GM12891 (cell line): Measurements from ENCODE around the gene POLR2E.

Experiments used
- DNase-seq: peaks from one replicate; pipeline ENCODE4 v3.0.0; 2011; ENCODE audit warnings: low spot score; ENCODE audit not compliant: insufficient read length
- FAIRE-seq: peaks from 2 replicates; lab custom pipeline; 2011; peaks lifted over from hg19 to GRCh38; lab: Jason Lieb, UNC
- PAX5 ChIP-seq: IDR thresholded peaks from 2 replicates; pipeline ENCODE4 v1.6.1; 2011; ENCODE audit warnings: low read length, moderate library complexity, mild to moderate bottlenecking; ENCODE audit not compliant: insufficient read depth, severe bottlenecking
- POLR2A ChIP-seq: IDR thresholded peaks from 2 replicates; pipeline ENCODE4 v1.6.1; 2011; ENCODE audit warnings: low read depth, low read length, control low read depth
- POLR2AphosphoS5 ChIP-seq: IDR thresholded peaks from 2 replicates; pipeline ENCODE4 v1.6.1; 2011; ENCODE audit warnings: low read depth, low read length, control low read depth
- POU2F2 ChIP-seq: IDR thresholded peaks from 2 replicates; pipeline ENCODE4 v1.6.1; 2011; ENCODE audit warnings: low read depth, mild to moderate bottlenecking, control low read depth, low read length, moderate library complexity
- SPI1 ChIP-seq: IDR thresholded peaks from 2 replicates; pipeline ENCODE4 v1.6.1; 2011; ENCODE audit warnings: low read depth, low read length, control low read depth
- TAF1 ChIP-seq: IDR thresholded peaks from 2 replicates; pipeline ENCODE4 v1.6.1; 2011; ENCODE audit warnings: low read depth, low read length, control low read depth

POLR2E gene

DNA sequence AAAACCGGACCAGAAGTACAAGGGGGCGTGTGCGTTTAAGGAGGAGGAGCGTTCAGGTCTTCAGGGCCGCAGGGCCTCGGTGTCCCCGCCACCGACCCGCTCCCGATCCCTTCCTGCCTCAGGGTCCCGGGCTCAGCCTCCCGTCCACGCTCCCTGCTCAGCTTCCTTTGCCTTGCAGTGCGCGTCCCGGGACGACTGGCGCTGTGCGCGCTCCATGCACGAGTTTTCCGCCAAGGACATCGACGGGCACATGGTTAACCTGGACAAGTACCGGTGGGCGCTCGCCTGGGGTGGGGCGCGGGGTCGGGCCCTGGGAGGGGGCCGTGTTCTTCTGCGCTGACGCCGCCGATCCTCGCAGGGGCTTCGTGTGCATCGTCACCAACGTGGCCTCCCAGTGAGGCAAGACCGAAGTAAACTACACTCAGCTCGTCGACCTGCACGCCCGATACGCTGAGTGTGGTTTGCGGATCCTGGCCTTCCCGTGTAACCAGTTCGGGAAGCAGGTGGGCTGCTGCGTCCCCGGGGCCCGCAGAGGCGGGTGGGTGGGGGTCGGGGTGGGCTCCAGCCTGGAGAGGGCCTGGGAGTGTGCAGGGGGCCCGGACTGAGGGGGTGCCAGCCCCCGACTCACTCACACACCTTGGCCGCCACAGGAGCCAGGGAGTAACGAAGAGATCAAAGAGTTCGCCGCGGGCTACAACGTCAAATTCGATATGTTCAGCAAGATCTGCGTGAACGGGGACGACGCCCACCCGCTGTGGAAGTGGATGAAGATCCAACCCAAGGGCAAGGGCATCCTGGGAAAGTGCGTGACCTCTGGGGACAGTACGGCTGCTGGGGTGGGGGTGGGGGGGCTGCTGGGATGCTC, 10.1 kb upstream of the POLR2E start:
- 0 out of 2 replicates have a peak, but pooled peaks have one; percentile 31 for TF ChIP-seq POU2F2
- no peak for TF ChIP-seq TAF1
- no peak for TF ChIP-seq SPI1
- TF ChIP-seq POLR2A: no peak
- TF ChIP-seq PAX5: no peak
- TF ChIP-seq POLR2AphosphoS5: no peak
- DNase-seq: peak; percentile 62

GRCh38 chr19:1104311-1105007, 9.3 kb upstream of the POLR2E start:
- peak; percentile 91 for DNase-seq
- TF ChIP-seq TAF1 (no peak), POLR2AphosphoS5 (no peak), POU2F2 (no peak), PAX5 (no peak), SPI1 (no peak), POLR2A (no peak)
- peak; percentile 91 for FAIRE-seq

More for the DNA sequence above, 10.1 kb upstream of the POLR2E start:
- no peak for FAIRE-seq

DNA sequence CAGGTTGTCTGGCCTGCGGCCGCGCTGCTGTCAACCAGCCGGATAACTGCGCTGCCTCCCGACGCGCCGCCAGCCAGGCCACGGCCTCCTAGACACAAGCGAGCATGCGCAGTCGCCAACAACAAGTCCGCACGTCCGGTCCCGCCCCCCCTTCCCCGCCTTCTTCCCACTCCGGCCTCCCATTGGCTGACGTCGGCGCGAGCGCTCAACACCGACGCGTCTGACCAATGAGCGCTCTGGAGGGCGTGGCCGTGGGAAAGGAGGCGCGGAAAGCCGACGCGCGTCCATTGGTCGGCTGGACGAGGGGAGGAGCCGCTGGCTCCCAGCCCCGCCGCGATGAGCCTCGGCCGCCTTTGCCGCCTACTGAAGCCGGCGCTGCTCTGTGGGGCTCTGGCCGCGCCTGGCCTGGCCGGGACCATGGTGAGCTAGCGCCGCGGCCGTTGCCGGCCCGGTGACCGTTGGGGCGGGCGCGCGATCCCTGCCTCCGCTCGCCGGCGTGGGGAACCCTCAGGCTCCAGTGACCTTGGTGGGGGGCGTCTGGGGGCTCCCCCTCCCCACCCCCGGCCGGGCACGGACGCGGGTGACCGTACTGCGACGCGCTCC, 8.6 kb upstream of the POLR2E start, which contains the start of gene GPX4:
Gene GPX4 (plus strand): TSS at position 287 of the 603 bp plus-strand sequence. CDS start 50 bp downstream, at position 337.
- TF ChIP-seq TAF1: peak; percentile 77
- peak; percentile 96 for TF ChIP-seq POLR2A
- TF ChIP-seq POU2F2: peak; percentile 77; the same call in 1 of the 2 replicates
- TF ChIP-seq SPI1: no peak
- peak; percentile 92 for TF ChIP-seq POLR2AphosphoS5
- no peak for TF ChIP-seq PAX5
- FAIRE-seq (peak; percentile 100), DNase-seq (peak; percentile 99)

GRCh38 chr19:1103132-1103707, 8.0 kb upstream of the POLR2E start:
- FAIRE-seq (no peak), DNase-seq (no peak)
- TF ChIP-seq TAF1 (no peak), POU2F2 (no peak), POLR2A (no peak), SPI1 (no peak), PAX5 (no peak), POLR2AphosphoS5 (no peak)

- DNase-seq (no peak), FAIRE-seq (peak; percentile 75)
- TF ChIP-seq TAF1 (no peak), POLR2AphosphoS5 (no peak), PAX5 (no peak), POLR2A (no peak), POU2F2 (no peak), SPI1 (no peak)
Measured at GRCh38 chr19:1102407-1103131, 7.4 kb upstream of the POLR2E start.

GRCh38 chr19:1101337-1101698, 6.1 kb upstream of the POLR2E start:
- no peak for FAIRE-seq
- TF ChIP-seq POU2F2 (no peak), SPI1 (no peak), PAX5 (no peak), TAF1 (no peak)
- DNase-seq: no peak

DNA sequence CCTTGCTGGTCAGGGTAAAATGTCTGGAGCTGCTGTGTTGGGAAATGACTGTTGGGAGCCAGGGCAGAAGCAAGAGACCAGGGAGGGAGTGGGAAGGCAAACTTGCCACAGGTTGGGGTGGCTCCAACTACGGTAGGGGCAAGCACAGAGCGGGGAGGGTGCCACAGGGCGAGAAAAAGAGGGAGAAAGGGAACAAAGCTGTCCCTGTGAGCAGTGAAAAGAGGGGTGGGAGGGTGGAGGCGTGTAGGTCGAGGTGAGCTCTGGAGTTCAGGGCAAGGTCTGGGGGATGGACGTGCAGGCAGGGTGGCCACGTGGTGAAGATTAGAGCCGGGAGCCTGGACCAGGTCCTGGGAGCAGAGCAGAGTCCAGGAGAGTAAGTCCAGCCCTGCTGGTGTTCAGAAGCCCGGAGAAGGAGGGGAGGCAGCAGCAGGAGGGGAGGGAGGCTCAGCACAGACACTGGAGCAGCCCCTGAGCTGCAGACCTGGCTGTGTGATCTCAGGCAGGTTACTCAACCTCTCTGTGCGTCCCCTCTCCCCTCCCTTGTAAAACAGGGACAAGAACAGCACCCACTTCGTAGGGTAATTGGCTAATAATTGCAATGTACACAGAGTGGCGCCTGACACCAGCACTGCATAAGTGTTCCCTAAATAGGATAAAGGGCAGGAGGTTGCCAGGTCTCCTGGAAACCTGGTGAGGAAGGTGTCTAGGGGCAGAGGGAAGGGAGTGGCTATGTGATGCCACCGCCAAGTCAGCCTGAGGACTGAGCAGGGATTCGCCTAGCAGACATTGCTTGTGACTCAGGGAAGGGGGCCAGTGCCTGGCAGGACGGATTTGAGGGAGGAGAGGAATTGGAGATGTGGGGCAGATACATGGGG, 3.2 kb upstream of the POLR2E start:
- TF ChIP-seq PAX5 (no peak), POU2F2 (no peak), POLR2A (no peak), TAF1 (no peak), SPI1 (no peak), POLR2AphosphoS5 (no peak)
- no peak for DNase-seq

DNA sequence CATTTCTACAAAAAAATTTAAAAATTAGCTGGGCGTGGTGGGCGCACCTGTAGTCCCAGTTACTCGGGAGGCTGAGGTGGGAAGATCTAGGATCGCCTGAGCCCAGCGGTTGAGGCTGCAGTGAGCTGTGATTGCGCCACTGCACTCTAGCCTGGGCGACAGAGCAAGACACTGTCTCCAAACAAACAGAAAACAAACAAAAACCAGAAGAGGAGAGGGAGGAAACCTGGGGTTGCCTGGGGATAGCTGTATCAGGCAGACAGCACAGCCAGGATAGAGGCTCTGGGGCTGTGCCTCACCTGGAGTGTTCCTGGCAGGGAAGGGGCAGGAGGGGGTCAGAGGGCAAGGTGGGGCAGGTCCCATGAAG, 2.6 kb upstream of the POLR2E start:
- TF ChIP-seq POLR2AphosphoS5: no peak
- no peak for TF ChIP-seq POLR2A
- no peak for TF ChIP-seq SPI1
- no peak for TF ChIP-seq PAX5
- no peak for TF ChIP-seq POU2F2
- no peak for TF ChIP-seq TAF1
- DNase-seq (no peak), FAIRE-seq (no peak)

More for the DNA sequence above, 3.2 kb upstream of the POLR2E start:
- FAIRE-seq: no peak
